NB4 (cell line): ENCODE measurements around the gene MEGF8.

Experiments
- CTCF ChIP-seq: IDR thresholded peaks from one replicate; pipeline ENCODE4 v1.5.1; 2012; ENCODE audit warnings: low read depth, low read length
- MAX ChIP-seq: IDR thresholded peaks from 2 replicates; pipeline ENCODE4 v1.6.1; 2011; ENCODE audit warnings: low read depth, low read length
- MYC ChIP-seq: IDR thresholded peaks from 2 replicates; pipeline ENCODE4 v1.6.1; 2011; ENCODE audit warnings: low read depth, low read length
- POLR2A ChIP-seq: IDR thresholded peaks from 2 replicates; pipeline ENCODE4 v1.6.1; 2011; ENCODE audit warnings: mild to moderate bottlenecking; ENCODE audit not compliant: insufficient read length; ENCODE audit errors: extremely low read depth

GRCh38 chr19:42424712-42425131 lies 99.3 kb downstream of the MEGF8 start:
- TF ChIP-seq CTCF: no peak
- no peak for TF ChIP-seq MYC
- TF ChIP-seq POLR2A: no peak
- TF ChIP-seq MAX: no peak
